G401.6 (cell line): ENCODE results near the gene RGMA.

Experiments
- FAIRE-seq: peaks from 2 replicates; lab custom pipeline; 2012; peaks lifted over from hg19 to GRCh38; lab: Jason Lieb, UNC

Gene RGMA

DNA sequence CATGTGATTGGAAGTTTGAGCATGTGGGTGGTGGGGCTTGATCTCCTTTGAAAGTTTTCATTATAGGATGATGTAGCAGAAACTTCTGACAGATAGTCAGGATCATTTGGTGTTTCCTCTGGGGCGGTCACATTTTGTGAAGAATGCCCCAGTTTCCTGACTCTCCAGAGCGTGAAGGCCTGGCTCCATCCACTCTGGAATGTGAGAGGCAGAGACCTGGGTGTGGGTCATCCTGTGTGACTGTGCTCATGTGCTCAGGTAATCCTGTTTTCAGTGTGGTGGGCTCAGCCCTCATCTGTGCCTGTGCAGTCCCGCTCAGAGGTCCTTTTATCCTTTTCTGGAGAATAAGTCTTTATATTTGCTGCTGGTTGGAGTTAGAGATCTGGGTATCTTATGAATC, 81.0 kb downstream of the RGMA start:
- FAIRE-seq, result no peak

- FAIRE-seq, result no peak
Measured at GRCh38 chr15:93005133-93005532, 83.9 kb downstream of the RGMA start.

DNA sequence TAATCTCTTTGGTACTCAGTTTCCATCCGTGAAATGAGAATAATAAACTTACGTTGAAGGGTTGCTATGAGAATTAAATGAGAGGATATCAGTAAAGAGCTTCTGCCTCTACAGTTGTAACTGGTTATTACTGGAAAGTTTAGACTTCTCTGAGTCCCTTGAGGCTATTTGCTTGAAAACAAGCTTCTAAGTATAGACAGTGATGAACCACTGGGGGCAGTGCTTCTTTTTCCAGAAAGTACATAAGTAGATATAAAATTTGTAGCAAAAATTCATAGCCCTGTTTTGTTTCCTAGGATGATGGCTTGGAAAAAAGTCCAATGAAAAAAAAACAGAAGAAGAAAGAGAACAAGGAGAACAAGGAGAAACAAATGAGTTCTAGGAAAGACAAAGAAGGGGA, 87.1 kb downstream of the RGMA start:
- no peak for FAIRE-seq

DNA sequence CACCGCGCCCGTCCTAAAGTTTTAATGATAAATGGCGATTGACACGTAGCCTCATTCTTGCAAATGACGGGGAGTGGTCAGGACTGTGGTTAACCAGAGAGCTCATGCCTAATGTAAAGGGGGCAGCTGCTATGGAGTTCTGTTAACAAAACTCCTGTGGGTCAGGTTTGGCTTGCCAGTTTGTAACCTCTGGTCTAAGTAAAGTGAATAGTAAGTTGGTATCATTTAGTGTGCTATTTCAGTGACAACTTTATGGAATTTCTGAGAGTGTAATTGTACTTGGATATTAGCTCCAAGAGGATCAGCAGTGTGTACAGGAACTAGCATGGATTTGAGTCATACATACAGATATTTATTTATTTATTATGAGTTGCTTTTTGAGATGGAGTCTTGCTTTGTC, 87.9 kb downstream of the RGMA start:
- no peak for FAIRE-seq

GRCh38 chr15:92997821-92998220, 91.2 kb downstream of the RGMA start:
- FAIRE-seq, result no peak

DNA sequence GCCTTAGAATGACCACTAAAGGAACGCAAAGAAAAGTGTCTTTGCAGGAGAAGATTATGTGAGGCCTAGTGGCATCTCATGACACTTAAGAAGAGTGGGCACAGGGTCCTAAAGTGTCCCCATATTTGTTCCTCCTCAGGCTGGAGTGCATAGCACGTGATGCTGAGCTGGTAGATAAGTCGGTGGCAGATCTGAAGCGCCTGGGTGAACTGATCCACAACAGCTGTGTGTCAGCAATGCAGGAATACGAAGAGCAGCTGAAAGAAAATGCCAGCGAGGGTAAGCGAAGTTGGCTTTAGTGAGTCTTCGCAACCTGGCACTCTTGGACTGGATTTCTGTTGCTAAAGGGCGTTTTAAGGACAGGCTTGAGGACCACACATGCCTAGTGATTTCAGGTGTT, 96.3 kb downstream of the RGMA start:
- no peak for FAIRE-seq

DNA sequence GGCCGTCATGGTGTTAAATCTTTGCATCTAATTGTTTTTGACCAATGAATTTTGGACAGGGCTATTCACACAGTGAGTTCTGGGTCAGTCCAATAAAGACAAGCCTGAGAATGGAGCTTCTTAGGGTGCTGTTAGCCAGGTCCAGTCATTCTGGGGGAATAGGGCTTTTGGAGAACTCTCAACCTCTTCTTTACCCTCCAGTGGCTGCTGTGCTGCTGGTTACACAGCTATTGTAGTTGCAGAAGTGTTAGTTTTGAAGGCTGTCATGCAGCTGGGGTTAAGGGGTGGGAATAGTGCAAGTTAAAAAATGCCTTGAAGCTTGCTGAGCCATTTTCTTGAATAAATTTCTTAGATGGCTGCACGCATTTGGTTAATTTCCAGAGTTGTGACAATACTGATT, 99.0 kb downstream of the RGMA start:
- FAIRE-seq, result no peak

DNA sequence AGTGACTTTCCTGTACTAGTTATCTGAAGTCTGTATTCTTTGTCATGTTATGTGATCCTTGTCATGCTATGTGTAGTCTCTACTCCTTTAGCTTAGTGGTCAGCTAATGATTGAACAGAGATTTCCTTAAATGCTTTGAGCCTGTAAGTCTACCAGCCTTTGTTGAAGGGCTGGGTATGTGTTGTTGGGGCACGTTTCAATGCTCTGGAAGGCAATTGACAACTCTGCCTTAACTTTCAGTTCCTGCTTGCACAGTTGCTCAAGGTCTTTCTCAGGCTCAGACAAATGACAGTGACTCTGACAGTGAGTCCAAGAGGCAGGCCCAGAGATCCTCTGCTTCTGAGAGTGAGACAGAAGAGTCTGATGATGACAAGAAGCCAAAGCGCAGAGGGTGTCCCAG, 99.5 kb downstream of the RGMA start:
- FAIRE-seq, result no peak
